ENCODE measurements around the gene ATP2C2.

Gene ATP2C2

DNA sequence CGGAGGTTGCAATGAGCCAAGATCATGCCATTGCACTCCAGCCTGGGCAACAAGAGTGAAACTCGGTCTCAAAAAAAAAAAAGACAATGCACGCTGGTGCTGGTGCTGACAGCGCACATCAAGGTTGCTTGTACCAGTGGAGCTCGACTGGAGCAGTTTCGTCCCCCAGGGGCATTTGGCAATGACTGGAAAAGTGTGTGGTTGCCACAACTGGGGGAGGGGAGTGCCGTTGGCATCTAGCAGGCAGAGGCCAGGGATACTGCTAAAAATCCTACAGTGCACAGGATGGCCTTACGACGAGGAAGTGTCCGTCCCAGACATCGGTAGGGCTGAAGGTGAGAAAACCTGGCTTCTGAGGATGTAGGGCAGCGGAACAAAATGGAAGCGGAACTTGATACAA is 133.7 kb downstream of the ATP2C2 start:
- ATAC-seq (ENCODE audit: low read depth): no peak

DNA sequence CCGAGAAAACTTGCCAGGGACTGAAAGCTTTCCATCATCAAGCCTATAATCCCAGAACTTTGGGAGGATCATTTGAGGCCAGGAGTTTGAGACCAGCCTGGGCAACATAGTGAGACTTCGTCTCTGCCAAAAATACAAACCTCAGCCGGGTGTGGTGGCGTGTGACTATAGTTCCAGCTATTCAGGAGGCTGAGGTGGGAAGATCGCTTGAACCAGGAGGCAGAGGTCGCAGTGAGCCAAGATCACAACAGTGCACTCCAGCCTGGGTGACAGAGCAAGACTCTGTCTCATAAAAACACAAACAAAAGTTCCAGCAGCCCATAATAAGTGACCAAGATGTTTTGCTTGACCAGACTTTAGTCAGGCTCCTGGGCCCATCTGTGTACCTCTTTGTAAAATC is 134.2 kb downstream of the ATP2C2 start:
- no peak overlapping the region for H3K27ac Mint-ChIP-seq
- peak overlapping the region; percentile 21 for H3K4me3 Mint-ChIP-seq
- peaks cover 6% of the 10 kb centered on the region for H3K36me3 Mint-ChIP-seq
- no peaks in the 10 kb centered on the region for H3K9me3 Mint-ChIP-seq
- ATAC-seq (ENCODE audit: low read depth): no peak
- H3K4me1 Mint-ChIP-seq: peaks cover 33% of the 10 kb centered on the region
- DNase-seq (ENCODE audit: low spot score in 2 of 2): no peak
- H3K27me3 Mint-ChIP-seq: no peaks in the 10 kb centered on the region

More for the DNA sequence above, 133.7 kb downstream of the ATP2C2 start:
- no peaks in the 10 kb centered on the region for H3K27me3 Mint-ChIP-seq
- no peak overlapping the region for H3K27ac Mint-ChIP-seq
- no peaks in the 10 kb centered on the region for H3K9me3 Mint-ChIP-seq
- no peak for DNase-seq (ENCODE audit: low spot score in 2 of 2)
- H3K36me3 Mint-ChIP-seq: peaks cover 10% of the 10 kb centered on the region
- peaks cover 29% of the 10 kb centered on the region for H3K4me1 Mint-ChIP-seq
- H3K4me3 Mint-ChIP-seq: no peak overlapping the region

- Mint-ChIP-seq H3K27me3 (no peaks in the 10 kb centered on the region), H3K4me1 (peaks cover 36% of the 10 kb centered on the region), H3K27ac (peak overlapping the region; percentile 83), H3K36me3 (peaks cover 2% of the 10 kb centered on the region), H3K4me3 (peak overlapping the region; percentile 90), H3K9me3 (no peaks in the 10 kb centered on the region)
- ATAC-seq (ENCODE audit: low read depth) (no peak), DNase-seq (ENCODE audit: low spot score in 2 of 2) (no peak)
Measured at GRCh38 chr16:84503751-84504395, 135.5 kb downstream of the ATP2C2 start.

- peaks cover 36% of the 10 kb centered on the region for H3K4me1 Mint-ChIP-seq
- ATAC-seq (ENCODE audit: low read depth) (peak; percentile 90), DNase-seq (ENCODE audit: low spot score in 2 of 2) (peak; percentile 99 to 100)
- peak within 1 kb of the TSS; percentile 90 for H3K4me3 Mint-ChIP-seq
- H3K9me3 Mint-ChIP-seq: no peaks in the 10 kb centered on the region
- peak within 1 kb of the TSS; percentile 83 for H3K27ac Mint-ChIP-seq
- peaks cover 2% of the 10 kb centered on the region for H3K36me3 Mint-ChIP-seq
- H3K27me3 Mint-ChIP-seq: no peaks in the 10 kb centered on the region
Measured at GRCh38 chr16:84504420-84505248, 136.3 kb downstream of the ATP2C2 start, which contains the start of gene MEAK7. TSS of gene MEAK7 (minus strand) at chr16:84504659. CDS start at chr16:84498086, 6,573 bp downstream.

DNA sequence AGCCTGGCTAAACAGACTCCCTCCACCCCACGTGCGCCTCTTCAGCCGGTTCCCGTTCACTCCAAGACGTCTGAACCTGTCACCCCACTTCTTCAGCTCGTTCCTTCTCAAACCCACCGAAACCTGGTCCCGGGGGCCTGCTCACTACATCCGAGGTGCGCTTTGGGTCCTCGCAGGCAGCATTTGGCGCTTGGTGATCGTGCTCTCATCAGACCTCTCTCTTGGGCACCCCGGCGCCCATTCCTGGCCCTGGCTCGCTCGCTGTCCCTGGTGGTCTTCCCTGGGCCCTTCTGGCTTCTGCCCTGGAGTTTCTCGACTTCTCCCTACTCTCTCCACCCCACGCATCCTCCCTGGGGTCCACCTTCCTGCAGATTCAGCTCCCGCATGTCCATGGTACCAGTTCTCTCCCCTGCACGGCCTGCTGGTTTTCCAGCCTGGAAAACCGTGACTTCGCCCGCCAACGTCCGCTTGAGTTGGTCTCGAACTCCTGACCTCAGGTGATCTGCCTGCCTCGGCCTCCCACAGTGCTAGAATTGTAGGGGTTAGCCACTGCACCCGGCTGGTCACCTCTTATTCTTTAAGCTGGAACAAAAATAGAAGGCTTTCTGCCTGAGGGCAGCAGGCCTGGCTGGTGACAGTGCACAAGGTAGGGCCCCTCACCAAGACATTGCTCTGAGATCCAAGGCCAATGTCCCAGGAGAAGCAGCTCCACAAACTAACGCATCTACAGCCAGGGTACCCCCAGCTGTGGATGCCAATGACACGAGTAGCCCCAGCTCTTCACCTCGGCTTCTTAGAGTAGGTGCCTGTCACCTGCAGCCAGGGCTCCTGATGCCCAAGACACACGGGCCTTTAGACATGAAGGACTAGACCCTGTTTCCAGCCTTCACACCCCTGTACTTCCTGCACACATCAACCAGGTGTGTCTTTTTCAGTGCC is 137.2 kb downstream of the ATP2C2 start:
- peak in 1 of 2 donors; percentile 21 for DNase-seq (ENCODE audit: low spot score in 2 of 2)
- Mint-ChIP-seq H3K27ac (peak overlapping the region; percentile 83), H3K36me3 (peaks cover 2% of the 10 kb centered on the region), H3K4me1 (peaks cover 36% of the 10 kb centered on the region), H3K4me3 (peak overlapping the region; percentile 90), H3K27me3 (no peaks in the 10 kb centered on the region), H3K9me3 (no peaks in the 10 kb centered on the region)
- ATAC-seq (ENCODE audit: low read depth): no peak

DNA sequence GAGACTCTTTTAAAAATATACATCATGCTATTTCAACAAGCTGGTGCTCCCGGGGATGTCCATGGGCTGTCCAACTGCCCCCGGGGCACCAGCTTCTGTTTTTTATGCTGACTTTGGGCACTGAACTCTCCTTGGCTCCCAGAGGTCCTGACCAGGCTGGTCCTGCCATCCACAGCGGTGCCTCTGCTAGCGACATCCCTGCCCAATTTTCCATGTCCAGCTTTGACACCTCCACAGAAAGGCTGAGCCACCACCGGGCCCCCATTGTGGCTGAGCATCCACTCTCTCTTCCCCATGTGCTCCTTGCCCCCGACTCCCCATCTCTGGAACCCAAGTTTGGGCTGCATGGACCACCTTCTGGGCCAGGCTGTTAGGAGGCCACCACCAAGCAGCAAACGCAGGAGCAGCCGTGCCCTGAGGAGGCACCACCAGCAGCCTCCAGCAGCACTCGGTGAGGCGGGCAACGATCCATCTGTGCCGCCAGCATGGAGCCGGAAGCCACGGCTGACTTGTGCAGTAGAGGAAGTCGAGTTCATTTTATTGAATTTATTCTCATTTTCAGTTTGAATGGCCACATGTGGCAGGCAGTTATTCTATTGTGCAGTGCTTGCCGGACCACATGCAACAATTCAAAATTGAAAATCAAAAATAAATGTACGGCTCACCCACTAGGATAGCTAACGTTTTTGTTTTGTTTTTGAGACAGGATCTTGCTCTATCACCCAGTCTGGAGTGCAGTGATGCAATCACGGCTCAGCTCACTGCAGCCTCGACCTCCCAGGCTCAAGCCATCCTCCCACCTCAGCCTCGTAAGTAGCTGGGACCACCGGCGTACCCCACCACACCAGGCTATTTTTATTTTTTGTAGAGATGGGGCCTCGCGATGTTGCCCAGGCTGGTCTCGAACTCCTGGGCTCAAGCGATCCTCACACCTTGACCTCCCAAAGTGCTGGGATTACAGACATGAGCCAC is 139.0 kb downstream of the ATP2C2 start:
- no peaks in the 10 kb centered on the region for H3K9me3 Mint-ChIP-seq
- no peaks in the 10 kb centered on the region for H3K27me3 Mint-ChIP-seq
- H3K36me3 Mint-ChIP-seq: no peaks in the 10 kb centered on the region
- peak overlapping the region; percentile 83 for H3K4me3 Mint-ChIP-seq
- peak; percentile 38 to 52 for DNase-seq (ENCODE audit: low spot score in 2 of 2)
- H3K4me1 Mint-ChIP-seq: peaks cover 41% of the 10 kb centered on the region
- ATAC-seq (ENCODE audit: low read depth): peak; percentile 36
- peak overlapping the region; percentile 89 for H3K27ac Mint-ChIP-seq

GRCh38 chr16:84508502-84508901 is 140.2 kb downstream of the ATP2C2 start:
- H3K9me3 Mint-ChIP-seq: no peaks in the 10 kb centered on the region
- no peak overlapping the region for H3K4me3 Mint-ChIP-seq
- no peak for DNase-seq (ENCODE audit: low spot score in 2 of 2)
- no peak for ATAC-seq (ENCODE audit: low read depth)
- no peak overlapping the region for H3K27ac Mint-ChIP-seq
- no peaks in the 10 kb centered on the region for H3K27me3 Mint-ChIP-seq
- H3K4me1 Mint-ChIP-seq: peaks cover 40% of the 10 kb centered on the region
- H3K36me3 Mint-ChIP-seq: no peaks in the 10 kb centered on the region

GRCh38 chr16:84509032-84509950 is 141.0 kb downstream of the ATP2C2 start:
- Mint-ChIP-seq H3K9me3 (no peaks in the 10 kb centered on the region), H3K4me1 (peaks cover 40% of the 10 kb centered on the region), H3K27ac (no peak overlapping the region), H3K27me3 (no peaks in the 10 kb centered on the region), H3K4me3 (no peak overlapping the region), H3K36me3 (no peaks in the 10 kb centered on the region)
- no peak for ATAC-seq (ENCODE audit: low read depth)
- no peak for DNase-seq (ENCODE audit: low spot score in 2 of 2)

GRCh38 chr16:84511180-84511800 is 143.0 kb downstream of the ATP2C2 start:
- Mint-ChIP-seq H3K9me3 (no peaks in the 10 kb centered on the region), H3K27ac (peak overlapping the region; percentile 31), H3K4me3 (peak overlapping the region; percentile 8), H3K27me3 (no peaks in the 10 kb centered on the region), H3K4me1 (peaks cover 37% of the 10 kb centered on the region), H3K36me3 (no peaks in the 10 kb centered on the region)
- DNase-seq (ENCODE audit: low spot score in 2 of 2) (peak; percentile 61 to 79), ATAC-seq (ENCODE audit: low read depth) (no peak)

GRCh38 chr16:84511831-84512230 is 143.5 kb downstream of the ATP2C2 start:
- H3K4me3 Mint-ChIP-seq: peak overlapping the region; percentile 8
- no peaks in the 10 kb centered on the region for H3K9me3 Mint-ChIP-seq
- DNase-seq (ENCODE audit: low spot score in 2 of 2): no peak
- H3K4me1 Mint-ChIP-seq: peaks cover 36% of the 10 kb centered on the region
- no peak for ATAC-seq (ENCODE audit: low read depth)
- H3K27me3 Mint-ChIP-seq: no peaks in the 10 kb centered on the region
- no peaks in the 10 kb centered on the region for H3K36me3 Mint-ChIP-seq
- peak overlapping the region; percentile 31 for H3K27ac Mint-ChIP-seq

- Mint-ChIP-seq H3K27ac (peak overlapping the region; percentile 28), H3K4me1 (peaks cover 30% of the 10 kb centered on the region), H3K4me3 (no peak overlapping the region), H3K27me3 (no peaks in the 10 kb centered on the region), H3K36me3 (no peaks in the 10 kb centered on the region), H3K9me3 (no peaks in the 10 kb centered on the region)
- ATAC-seq (ENCODE audit: low read depth) (no peak), DNase-seq (ENCODE audit: low spot score in 2 of 2) (no peak)
Measured at GRCh38 chr16:84513123-84513522, 144.8 kb downstream of the ATP2C2 start.

DNA sequence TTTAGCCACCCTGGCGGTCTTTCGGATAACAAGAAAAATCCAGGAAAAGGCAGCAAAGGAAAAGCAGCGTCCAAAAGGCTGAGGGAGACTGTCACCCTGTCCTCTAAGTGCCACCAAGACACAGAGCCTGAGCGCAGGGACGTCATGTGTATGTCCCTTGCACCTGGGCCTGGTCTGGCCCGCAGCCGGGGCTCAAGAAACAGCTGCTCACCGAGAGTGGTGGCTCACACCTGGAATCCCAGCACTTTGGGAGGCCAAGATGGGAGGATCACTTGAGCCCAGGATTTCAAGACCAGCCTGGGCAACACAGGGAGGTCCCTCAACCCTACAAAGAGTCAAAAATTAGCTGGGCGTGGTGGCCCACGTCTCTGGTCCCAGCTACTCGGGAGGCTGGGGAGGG is 145.3 kb downstream of the ATP2C2 start:
- Mint-ChIP-seq H3K4me1 (peaks cover 28% of the 10 kb centered on the region), H3K36me3 (no peaks in the 10 kb centered on the region), H3K27ac (peak overlapping the region; percentile 80), H3K27me3 (no peaks in the 10 kb centered on the region), H3K4me3 (no peak overlapping the region), H3K9me3 (no peaks in the 10 kb centered on the region)
- DNase-seq (ENCODE audit: low spot score in 2 of 2) (no peak), ATAC-seq (ENCODE audit: low read depth) (no peak)
